Inferior parietal cortex (tissue), 1 donor: ENCODE measurements around the gene CEP104.

Experiments used
- DNase-seq: peaks from one replicate; pipeline ENCODE4 v3.0.0-alpha.2; 2016; ENCODE audit errors: extremely low spot score

Gene CEP104

GRCh38 chr1:3778590-3779264 lies 78.3 kb downstream of the CEP104 start:
- no peak for DNase-seq

- no peak for DNase-seq
Measured at GRCh38 chr1:3777647-3778589, 79.1 kb downstream of the CEP104 start.

DNA sequence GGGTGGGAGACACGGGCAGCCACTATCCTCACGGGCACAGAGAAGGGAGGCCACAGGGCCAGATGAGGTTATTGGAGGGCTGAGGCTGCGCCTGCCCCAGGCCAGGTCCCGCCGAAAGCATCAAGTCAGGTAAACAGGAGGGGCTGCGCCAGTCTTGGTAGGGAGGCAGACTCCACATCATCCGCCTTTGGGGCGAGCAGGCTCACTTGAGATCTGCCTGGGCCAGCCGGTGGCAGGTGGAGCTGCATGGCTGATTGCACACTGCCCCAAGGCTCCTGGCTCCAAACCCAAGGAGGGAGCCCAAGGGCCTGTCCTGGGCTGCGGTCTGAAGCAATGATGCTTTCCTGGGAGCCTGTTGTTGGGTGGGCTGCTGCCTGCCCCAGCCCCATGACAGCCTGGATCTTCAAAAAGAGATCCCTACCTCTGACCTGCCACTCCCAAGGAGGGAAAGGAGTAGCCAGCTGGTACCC lies 79.9 kb downstream of the CEP104 start:
- DNase-seq, result no peak

DNA sequence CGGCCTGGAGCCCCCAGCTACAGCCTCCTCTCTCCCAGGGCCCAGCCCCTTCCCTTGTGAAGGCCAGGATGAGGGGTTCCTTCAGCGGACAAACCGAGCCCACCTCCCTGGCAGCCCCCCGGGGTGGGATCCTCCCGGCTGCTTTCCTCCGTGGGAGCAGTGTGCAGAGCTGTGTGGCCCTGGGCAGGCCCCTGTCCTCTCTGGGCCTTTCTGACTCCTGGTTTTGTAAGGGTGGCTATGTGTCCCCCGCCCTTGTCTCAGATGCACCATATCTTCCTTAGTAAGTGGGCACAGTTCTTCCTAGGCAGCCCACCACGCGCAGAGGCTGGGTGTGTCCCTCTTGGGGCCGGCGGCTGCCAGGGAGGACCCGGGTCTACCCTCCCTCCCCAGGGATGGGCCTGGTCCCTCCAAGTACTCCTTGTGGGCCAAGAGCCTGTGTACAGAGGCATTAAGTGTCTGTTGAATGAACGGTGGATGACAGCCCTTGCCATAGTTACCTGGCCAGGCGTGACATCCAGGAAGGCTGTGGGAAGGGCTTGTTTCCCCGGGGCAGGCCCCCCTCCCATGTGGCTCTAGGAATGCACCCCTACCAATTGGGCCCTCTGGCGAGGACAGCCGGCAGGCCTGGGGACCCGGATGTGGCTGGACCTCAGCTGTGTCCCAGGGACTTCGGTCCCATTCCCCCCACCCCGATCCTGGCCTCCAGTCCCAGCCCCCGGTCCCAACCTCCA lies 80.6 kb downstream of the CEP104 start:
- DNase-seq, result no peak

DNA sequence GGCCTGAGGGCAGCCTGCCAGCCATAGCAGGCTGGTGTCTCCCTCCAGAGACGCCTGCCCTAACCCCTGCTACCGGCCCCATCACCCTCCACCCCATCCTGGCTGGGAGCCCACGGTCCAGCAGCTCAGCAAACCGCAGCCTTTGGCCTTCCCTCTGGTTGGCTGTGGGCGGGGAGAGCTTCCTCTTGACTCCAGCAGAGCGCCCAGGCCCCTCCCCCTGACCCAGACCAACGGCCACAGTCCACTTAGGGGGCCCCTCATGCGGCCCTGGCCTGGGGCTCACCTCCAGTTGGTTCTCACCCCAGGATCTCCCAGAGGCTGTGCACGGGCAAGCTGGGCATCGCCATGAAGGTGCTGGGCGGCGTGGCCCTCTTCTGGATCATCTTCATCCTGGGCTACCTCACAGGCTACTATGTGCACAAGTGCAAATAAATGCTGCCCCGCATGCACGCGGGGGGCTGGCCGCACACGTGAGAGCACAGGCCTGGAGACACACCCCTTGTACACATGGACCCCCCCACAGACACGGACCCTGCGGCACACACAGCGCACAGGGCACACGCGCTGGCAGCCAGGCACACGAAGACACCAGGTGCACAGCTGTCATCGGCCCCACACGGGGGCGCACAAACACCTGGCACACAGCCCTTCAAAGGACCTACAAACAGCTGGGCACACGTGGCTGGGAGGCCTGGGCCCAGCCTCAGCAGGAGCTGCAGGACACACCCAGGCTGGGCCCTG lies 81.4 kb downstream of the CEP104 start:
- peak; percentile 44 for DNase-seq

DNA sequence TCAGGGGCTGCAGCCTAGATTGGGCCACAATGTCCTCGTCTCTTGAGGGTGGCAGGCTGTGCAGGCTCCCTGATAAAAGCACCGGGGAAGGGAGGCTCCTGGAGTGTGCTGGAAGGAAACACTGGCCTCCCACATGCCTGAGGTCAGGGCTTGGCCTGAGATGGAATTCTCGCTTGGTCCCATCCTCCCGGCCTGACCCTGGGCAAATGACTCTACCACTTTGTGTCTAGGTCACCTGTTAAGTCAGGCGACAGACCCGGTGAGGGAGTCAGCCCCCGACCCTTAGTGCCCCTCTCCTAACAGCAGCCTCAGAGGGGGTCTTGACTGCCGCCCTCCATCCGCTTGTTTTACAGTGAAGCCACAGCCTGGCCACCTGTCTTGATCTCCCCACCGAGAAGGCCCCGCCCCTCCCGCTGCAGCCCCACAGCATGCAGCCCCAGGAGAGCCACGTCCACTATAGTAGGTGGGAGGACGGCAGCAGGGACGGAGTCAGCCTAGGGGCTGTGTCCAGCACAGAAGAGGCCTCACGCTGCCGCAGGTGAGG lies 82.0 kb downstream of the CEP104 start:
- DNase-seq, result no peak

DNA sequence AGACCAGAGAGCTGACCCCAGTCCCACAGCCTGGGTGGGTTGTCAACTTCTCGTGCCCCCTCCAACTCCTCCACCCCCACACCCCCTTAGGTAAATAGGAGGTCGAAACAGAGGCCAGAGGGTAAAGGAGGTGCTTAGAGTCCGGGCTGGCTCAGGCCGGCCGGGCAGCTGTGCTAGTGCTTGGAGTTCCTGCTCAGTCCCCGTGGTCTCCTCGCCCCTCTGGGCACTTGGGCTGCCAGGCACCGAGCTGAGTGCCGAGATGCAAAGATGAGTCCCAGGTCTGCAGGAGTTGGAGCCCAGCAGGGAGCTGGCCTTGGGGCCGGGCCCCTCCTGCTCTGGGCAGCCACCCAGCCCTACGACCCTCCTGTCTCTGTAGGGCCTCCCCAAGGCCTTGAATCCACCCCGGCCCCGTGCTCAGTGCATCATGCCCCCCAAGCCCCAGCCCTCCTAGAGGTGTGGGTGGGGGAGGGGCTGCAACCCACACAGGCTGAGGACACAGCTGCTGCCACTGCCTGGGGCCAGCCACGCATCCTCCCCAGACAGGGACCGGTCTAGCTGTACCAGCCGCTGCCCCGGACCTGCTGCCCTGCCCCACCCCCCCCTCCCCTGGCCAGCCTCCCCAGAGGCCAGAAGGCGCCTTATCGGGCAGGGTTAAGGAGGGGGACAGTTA lies 82.6 kb downstream of the CEP104 start:
- no peak for DNase-seq

DNA sequence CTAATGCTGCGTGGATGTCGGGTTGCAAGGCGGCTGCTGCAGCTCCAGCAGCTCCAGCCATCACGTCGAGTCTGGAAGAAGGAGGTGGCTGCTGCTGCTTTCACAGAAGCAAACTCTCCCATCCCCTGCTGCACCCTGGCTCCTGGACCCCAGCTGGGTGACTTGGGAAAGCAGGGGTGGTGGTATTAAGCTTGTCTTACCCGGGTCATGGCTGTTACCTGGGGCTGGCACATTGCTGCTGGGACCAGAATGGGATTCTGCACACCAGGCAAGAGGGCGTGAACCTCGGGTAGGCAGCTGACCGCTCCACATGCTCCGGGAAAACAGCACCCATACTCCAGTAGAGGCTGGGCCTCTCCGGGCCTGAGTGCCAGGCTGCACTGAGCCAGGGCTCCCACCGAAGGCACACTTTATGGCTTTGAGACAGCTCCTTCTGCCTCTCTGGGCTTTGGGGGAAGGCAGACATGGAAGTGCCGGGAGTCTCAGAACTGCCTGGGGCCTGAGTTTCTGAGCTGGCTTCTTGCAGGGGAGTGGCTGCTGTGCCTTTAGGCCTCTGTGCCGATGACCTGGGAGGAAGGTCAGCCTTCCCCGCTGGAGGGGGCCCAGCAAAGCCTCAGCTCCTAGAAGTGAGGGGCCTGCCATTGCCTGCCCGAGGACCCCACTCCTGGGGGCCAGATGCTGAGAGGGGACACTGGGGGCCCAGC lies 83.3 kb downstream of the CEP104 start:
- DNase-seq, result no peak

DNA sequence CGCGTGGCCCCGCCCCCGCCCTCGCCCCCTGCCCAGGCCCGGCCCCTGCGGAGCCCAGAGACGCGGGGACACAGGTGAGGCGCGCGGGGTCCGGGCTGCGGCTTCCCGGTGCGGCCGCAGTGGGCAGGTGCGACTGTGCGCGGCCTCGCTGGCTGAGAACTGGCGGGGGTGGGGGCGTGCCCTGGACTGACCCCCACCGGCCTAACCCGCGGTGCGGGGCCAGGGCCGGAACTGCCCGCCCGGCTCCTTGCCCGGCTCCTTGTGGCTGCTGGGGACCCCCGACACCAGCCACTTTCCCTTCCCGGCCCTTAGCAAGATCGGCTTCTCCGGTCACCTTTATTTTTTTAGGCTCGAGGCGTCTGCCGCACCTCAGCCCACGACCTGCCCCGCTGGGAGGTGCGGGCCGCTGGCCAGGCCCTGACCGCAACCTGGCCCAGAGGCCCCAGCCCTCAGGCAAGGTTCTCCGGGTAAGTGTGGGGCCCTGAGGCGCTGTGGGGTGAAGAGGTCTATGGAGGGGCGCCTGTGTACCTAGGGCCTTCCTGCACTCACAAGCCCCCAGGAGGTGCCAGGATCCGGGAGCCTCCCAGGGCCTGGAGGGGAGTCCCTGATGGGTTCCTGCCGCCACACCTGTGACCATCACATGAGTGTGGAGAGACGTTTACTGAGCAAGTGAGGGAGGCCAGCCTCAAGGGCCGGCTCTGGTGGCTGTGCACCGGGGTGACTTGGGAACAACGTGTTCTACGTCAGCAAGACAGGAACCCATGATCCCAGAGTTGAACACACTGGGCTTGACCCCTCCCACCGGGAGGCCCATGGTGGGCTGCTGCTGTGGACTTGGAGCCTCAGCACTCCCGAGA lies 84.1 kb downstream of the CEP104 start, which contains the start of gene SMIM1:
SMIM1 (plus strand) TSS at position 35 of the 857 bp plus-strand sequence. CDS start 2,625 bp downstream, outside the sequence.
- no peak for DNase-seq

DNA sequence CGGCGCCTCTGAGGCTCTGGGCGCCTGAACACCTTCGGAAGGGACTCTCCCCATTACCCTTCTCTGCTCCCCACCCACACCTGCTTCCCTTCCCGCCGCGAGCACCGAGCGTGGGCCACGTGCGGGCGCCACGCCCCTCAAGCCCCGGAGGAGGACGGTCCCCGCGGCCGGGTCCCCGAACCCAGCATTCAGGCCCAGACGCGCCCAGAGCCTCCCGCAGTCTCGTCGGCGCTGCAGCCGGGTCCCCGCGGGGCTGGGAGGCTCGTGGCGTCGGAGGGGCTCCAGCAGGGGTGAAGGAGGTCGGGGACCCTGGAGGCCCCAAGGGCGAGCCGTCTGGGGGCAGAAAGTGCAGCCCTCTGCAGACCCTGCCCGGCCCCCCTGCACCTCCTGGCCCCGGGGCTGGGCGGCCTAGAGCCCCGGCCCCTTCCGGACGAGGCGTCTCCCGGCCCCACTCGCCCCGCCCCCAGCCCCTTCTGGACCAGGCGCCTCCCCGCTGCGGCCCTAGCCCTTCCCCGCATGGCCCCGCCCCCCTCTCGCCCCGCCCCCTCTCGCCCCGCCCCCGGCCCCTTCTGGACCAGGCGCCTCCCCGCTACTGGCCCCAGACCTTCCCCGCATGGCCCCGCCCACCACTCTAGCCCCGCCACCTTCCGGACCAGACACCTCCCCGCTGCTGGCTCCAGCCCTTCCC lies 84.8 kb downstream of the CEP104 start:
- no peak for DNase-seq

- DNase-seq, result no peak
Measured at GRCh38 chr1:3771108-3772026, 85.6 kb downstream of the CEP104 start.

GRCh38 chr1:3770047-3770765 lies 86.8 kb downstream of the CEP104 start:
- no peak for DNase-seq

DNA sequence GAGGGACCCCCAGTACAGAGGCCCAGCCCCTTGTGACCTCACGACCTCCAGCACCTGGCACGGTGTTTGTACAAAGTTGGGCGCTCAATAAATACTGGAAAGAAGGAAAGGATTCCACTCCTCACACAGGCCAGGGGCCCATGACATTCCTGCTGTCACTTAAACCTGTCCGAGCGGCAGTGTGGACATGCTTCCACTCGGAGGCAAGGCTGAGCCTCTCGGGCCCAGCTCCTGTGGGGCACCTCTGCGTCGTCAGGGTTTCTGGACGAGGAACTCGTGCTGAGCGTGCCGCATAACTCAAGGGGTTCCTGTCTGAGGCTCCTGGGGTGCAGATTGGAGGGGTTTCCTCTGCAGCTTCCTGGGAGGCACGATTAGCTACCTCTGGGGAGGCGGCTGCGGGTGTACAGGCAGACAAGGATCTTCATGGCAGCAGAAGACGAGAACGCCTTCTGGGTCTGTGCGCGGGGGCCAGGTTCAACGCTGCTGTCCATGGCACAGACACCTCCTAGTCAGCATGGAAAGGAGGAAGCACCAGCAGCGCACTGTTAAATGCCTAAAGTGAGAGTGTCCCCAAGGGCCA lies 88.1 kb downstream of the CEP104 start:
- no peak for DNase-seq

DNA sequence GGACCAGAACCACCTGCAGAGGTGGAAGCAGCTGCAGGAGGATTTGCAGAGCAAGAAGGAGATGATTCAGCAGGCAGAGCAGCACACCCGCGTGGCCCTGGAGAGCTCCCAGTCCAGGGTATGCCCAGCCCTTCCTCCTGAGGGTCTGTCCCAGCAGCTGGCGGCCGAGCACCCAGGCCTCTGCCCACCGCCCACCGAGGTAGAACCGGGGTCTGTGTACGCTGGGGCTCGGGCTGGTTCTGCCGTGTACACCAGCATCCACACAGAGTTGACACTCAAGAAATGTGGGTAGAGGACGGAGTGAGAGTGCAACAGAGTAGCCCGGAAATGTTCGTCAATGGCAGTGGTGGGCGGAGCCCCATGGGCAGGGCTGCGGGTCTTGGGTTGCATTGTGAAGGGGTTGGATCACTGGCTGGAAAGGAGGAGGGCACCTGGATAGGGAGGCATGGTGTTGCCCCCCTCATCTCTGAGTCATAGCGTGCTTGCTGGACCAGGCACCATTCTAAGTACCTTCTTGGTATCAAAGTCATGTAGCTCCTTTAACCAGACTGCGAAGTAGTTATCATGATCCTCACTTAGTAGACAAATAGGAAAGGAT lies 89.6 kb downstream of the CEP104 start:
- DNase-seq, result no peak

DNA sequence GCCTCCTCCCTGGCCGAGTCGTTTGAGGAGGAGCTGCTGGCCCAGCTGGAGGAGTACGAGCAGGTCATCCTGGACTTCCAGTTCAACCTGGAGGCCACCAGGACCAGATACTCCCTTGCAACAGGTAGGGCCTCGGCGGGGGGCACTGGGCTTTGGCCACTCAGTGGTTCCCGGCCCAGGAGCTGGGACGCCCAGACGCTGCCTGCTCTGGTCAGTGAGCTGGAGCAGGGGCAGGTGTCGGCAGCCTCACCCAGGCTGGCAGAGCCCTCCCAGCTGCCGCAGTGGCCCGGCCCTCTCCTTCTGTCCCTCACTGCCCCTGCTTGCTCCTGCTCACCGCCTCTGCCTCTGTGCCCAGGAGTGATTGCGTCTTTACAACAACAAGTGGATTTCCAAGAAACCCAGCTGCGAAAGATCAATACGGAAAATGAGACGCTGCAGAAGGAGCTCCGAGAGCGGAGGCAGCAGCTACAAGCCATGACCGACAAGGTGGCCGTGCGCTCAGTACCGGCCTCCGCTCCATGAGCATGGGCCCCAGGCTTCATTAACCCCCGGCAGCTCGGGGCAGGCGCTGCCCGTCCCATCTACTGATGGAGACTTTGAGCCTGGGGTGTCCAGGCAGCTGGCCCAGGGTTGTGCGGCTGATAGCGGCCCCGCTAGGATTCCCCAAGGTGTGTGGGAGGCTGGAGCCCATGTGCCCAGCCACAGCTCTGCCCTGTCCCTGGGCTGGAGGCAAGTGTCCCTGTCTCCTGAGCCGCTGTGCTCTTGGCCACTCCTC lies 93.5 kb downstream of the CEP104 start:
- no peak for DNase-seq
